GM20000 (cell line): Measurements from ENCODE around the gene SNAP29.

Source experiments
- DNase-seq: peaks from one replicate; pipeline ENCODE4 v3.0.0; 2012; ENCODE audit warnings: low spot score
- CTCF ChIP-seq: IDR thresholded peaks from 2 replicates; pipeline ENCODE4 v1.5.1; 2012; ENCODE audit warnings: mild to moderate bottlenecking, control low read depth; ENCODE audit errors: extremely low read depth, missing control alignments

Gene SNAP29

DNA sequence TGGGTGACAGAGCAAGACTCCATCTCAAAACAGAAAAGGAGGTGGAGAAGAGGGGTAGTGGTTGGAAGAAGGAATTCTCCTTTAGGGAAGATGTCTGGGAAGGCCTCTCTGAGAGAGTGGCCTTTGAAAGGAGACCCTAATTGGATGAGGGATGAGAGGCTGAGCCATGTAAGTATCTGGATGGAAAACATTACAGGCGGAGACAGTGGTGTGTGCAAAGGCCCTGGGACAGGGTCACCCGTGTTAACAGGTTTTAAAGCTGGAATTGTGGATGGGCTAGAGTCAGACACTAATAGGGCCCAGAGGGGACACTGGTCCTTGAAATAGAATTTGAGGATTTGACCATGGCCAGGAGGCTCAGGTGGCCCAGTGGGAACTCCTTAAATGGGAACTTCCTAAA is 10.4 kb downstream of the SNAP29 start:
- no peak for TF ChIP-seq CTCF
- no peak for DNase-seq

DNA sequence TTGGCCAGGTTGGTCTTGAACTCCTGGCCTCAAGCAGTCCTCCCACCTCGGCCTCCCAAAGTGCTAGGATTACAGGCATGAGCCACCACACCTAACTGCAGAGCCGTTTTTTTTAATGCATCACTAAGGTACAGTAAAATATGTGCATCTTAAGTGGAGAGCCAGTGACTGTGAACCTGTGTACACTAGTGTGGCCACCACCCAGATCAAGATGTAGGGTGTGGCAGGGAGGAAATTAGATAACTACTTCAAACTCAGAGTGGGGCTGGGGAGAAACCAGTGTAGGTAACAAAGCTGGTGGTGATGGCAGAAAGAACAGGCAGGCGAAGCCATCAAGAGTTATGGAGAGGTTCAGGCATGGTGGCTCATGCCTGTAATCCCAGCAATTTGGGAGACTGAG is 14.4 kb downstream of the SNAP29 start:
- TF ChIP-seq CTCF = no peak
- no peak for DNase-seq

- no peak for TF ChIP-seq CTCF
- no peak for DNase-seq
Observed at GRCh38 chr22:20875296-20875695, 16.5 kb downstream of the SNAP29 start.

GRCh38 chr22:20877715-20878114 is 18.9 kb downstream of the SNAP29 start:
- no peak for DNase-seq
- TF ChIP-seq CTCF = no peak

GRCh38 chr22:20881231-20881630 is 22.4 kb downstream of the SNAP29 start:
- TF ChIP-seq CTCF = no peak
- DNase-seq = no peak

DNA sequence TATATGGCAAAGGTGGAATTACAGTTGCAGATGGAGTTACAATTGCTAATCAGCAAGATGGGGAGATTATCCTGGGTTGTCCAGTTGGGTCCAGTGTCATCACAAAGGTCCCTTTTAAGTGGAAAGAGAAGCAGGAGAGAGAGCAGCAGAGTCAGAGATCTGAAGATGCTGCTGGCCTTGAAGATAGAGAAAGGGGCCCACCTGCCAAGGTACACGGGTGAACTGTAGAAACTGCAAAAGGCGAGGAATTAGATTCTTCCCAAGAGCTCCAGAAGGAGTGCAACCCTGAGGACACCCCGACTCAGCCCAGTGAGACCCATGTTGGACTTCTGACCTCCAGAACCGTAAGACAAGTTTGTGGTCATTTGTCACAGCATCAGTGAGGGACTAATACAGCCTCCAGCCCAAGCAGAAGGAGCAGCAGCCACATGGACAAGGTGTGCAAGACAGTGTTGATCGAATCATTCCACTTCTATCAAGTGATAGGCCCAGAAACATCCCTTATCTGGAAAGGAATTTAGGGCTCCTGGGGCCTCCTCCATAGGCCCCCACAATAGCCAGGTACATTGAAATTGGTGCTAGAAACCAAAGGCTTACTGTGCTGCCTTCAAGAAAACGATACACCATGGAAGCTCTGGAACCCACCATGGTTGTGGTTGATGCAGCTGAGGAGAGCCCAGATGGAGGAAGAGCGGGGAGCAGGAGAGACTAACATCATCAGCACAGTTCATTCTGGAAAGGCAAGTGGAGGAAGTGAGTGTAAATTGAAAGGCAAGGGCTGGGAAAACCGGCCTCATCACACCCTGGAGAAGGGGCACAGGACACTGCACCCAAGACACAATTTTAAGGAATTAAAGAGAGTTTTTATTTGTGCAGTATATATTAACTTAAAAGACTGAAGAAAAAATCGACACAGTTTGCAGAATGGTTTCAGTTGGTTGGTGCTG is 23.3 kb downstream of the SNAP29 start:
- TF ChIP-seq CTCF = no peak
- no peak for DNase-seq

DNA sequence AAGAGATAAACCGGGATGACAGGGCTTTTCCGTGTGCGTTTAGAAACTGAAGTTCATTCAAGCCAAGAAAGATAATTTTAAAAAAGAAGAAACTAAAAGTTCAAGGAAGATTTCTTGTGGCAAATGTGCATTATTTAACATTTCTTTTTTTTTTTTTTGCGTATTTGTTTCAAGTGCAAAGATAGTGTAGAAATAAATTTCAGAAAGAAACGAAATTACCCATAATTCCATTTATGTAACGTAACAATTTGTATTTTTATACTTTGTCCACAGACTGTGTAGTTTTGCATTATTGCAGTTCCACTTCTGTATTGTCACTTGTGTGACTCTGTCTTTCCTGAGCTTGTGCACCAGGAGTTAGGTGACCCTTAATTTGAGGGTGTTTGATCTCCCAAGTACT is 24.0 kb downstream of the SNAP29 start:
- no peak for DNase-seq
- no peak for TF ChIP-seq CTCF
